Measurements from ENCODE around the gene RPS6KL1.
A peak's percentile ranks its signal among the peaks of the same experiment; 100 is the strongest.

RPS6KL1 gene

DNA sequence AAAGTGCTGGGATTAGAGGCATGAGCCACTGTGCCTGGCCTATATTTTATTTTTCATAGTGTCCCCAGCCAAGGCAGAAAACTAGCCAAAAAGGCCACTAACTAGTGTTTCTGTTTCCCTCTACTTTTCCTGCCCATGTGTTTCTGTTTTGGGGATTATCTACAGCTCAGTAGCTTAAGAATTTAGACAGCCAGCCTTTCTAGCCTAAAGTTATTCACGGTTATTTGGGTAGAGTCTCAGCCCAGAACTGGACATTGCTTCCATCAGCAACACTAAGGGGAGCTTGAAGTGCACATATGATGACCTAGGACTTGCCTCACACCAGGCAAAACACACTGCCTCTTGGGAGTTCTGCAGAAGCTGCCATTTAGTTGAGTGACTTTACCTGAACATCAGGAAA lies 65.0 kb downstream of the RPS6KL1 start:
- Histone ChIP-seq H3K4me2 (no peak overlapping the region), H3K36me3 (peaks cover 0 to 10% (median 0%) of the 10 kb centered on the region in 11 experiments; a peak in 1 of 22 replicates), H3K4me1 (peaks cover 0 to 24% (median 14%) of the 10 kb centered on the region in 10 experiments; a peak in 17 of 20 replicates), H3K27ac (no peak overlapping the region), H4K20me1 (no peaks in the 10 kb centered on the region; a peak in 1 of 22 replicates), H3K9ac (0 out of 22 replicates have a peak overlapping the region, but pooled peaks of 1 of the 11 experiments have one; percentile 12), H3K4me3 (no peak overlapping the region), H3K27me3 (no peaks in the 10 kb centered on the region), H3K9me3 (replicated peaks in 1 of 11) (no peaks in the 10 kb centered on the region)
- no peak for TF ChIP-seq Cebpa-rat (IDR thresholded peaks at IDR 0.05)

DNA sequence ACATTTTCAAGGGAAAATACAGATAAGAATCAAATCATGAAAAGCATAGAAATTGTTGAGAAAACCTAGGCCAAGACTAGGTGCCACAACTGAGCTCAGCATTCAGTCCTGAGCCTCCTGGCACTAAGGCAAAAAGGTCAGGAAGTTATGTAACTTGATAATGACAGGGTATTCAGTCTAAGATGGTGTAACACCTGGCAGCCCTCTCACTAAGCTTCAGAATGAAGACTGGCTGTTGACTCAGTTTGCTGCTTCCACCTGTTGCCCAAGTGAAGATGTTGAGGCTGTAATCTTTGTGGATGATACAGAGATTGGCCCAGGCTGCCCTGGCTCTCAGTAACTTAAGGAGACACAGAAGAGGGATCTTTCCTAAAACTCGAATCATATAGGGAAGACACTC lies 66.7 kb downstream of the RPS6KL1 start:
- no peak overlapping the region for H3K4me2 ChIP-seq
- H3K9me3 ChIP-seq (replicated peaks in 1 of 11): no peaks in the 10 kb centered on the region
- no peak overlapping the region for H3K27ac ChIP-seq
- TF ChIP-seq Cebpa-rat (IDR thresholded peaks at IDR 0.05): no peak
- no peaks in the 10 kb centered on the region; a peak in 1 of 22 replicates for H4K20me1 ChIP-seq
- H3K27me3 ChIP-seq: no peaks in the 10 kb centered on the region
- no peaks in the 10 kb centered on the region for H3K36me3 ChIP-seq
- H3K4me3 ChIP-seq: no peak overlapping the region
- peaks cover 0 to 15% (median 10%) of the 10 kb centered on the region in 10 experiments; a peak in 10 of 20 replicates for H3K4me1 ChIP-seq
- no peak overlapping the region for H3K9ac ChIP-seq

DNA sequence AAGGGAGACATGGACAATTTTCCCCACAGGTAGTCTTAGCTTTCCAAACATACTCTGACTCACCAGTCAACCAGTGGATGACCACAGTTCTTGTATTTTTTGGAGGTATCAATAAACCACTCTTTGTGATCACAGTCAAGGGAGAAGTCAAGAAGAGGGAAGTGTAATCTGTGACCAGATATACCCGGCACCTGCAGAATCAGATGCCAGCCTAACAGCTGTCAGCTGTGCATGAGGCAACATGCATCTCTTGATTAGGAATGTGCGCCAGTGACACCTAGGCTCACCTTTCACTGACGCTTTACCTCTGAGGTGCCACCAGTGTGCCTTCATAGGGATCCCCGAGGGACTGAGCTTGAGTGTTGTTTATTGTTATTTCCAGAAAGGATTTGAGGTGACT lies 67.1 kb downstream of the RPS6KL1 start:
- H3K9ac ChIP-seq: no peak overlapping the region
- H3K4me3 ChIP-seq: no peak overlapping the region
- H3K4me1 ChIP-seq: peaks cover 0 to 15% (median 10%) of the 10 kb centered on the region in 10 experiments; a peak in 9 of 20 replicates
- no peaks in the 10 kb centered on the region for H3K9me3 ChIP-seq (replicated peaks in 1 of 11)
- TF ChIP-seq Cebpa-rat (IDR thresholded peaks at IDR 0.05): no peak
- no peaks in the 10 kb centered on the region; a peak in 1 of 22 replicates for H4K20me1 ChIP-seq
- no peaks in the 10 kb centered on the region for H3K36me3 ChIP-seq
- H3K4me2 ChIP-seq: peak overlapping the region in 1 of 11 experiments; percentile 33; a peak in 2 of 22 replicates
- H3K27me3 ChIP-seq: no peaks in the 10 kb centered on the region
- H3K27ac ChIP-seq: no peak overlapping the region

DNA sequence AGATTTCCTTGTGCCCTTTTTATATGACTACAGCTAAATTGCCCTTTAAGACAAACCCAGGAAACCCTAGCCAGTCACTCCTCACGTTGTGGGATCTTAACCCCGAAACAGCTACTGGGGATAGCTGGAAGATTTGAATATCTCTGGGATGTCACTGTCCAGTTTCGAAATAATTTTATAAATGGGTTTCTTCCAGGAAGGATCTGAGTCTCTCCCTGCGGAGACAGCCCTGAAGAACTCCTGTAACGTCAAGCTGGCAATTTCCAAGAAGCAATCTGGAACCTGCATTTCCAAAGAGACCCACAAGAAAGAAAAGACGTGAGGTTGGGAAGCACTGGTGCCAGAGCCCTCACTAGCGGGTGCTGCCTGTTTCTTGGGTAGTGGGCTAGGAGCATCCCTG lies 68.0 kb downstream of the RPS6KL1 start:
- H3K4me3 ChIP-seq: no peak overlapping the region
- no peaks in the 10 kb centered on the region for H3K36me3 ChIP-seq
- no peak overlapping the region for H3K27ac ChIP-seq
- no peak overlapping the region for H3K9ac ChIP-seq
- peak overlapping the region in 1 of 11 experiments; percentile 33; a peak in 1 of 22 replicates for H3K4me2 ChIP-seq
- no peaks in the 10 kb centered on the region; a peak in 1 of 22 replicates for H4K20me1 ChIP-seq
- H3K4me1 ChIP-seq: peaks cover 0 to 15% (median 10%) of the 10 kb centered on the region in 10 experiments; a peak in 9 of 20 replicates
- H3K9me3 ChIP-seq (replicated peaks in 1 of 11): no peaks in the 10 kb centered on the region
- no peak for TF ChIP-seq Cebpa-rat (IDR thresholded peaks at IDR 0.05)
- no peaks in the 10 kb centered on the region for H3K27me3 ChIP-seq

All from BLaER1 treated with 17β-estradiol and CSF1 and Interleukin-3, amounts not matched to agents 10 nM and 100 nM (cell line).